ENCODE measurements around the gene MAGI1.

DNA sequence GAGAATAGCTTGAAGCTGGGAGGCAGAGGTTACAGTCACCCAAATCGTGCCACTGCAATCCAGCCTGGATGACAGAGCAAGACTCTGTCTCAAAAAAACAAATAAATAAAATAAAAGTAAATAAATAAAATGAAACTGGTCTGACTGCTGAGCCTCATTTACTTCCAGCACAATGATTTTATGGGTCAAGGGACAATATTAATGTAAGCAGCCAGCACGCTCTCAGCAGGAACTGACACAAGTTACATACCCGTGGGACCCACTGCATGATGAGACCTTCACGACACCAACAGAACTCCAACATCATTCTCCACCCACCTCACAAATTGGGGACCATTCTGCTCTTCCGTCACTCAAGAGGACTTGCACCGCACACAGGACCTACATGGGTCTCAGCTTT is 230.3 kb downstream of the MAGI1 start:
- TF ChIP-seq, protein P1, sequence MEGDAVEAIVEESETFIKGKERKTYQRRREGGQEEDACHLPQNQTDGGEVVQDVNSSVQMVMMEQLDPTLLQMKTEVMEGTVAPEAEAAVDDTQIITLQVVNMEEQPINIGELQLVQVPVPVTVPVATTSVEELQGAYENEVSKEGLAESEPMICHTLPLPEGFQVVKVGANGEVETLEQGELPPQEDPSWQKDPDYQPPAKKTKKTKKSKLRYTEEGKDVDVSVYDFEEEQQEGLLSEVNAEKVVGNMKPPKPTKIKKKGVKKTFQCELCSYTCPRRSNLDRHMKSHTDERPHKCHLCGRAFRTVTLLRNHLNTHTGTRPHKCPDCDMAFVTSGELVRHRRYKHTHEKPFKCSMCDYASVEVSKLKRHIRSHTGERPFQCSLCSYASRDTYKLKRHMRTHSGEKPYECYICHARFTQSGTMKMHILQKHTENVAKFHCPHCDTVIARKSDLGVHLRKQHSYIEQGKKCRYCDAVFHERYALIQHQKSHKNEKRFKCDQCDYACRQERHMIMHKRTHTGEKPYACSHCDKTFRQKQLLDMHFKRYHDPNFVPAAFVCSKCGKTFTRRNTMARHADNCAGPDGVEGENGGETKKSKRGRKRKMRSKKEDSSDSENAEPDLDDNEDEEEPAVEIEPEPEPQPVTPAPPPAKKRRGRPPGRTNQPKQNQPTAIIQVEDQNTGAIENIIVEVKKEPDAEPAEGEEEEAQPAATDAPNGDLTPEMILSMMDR (IDR thresholded peaks at IDR 0.05) = no peak
- TF ChIP-seq EZH2 (IDR thresholded peaks at IDR 0.05; ENCODE audit: borderline replicate concordance, insufficient read depth, low read depth, low read length, poor library complexity, severe bottlenecking) = no peak
